Fibroblast of the aortic adventitia (primary cell): ENCODE measurements around the gene FAM187B. TPM values are rescaled to one million over a fixed set of nuclear protein-coding genes. Genes with fewer than 3 reads are reported as not detected.

ENCODE experiments used
- DNase-seq: peaks from one replicate; pipeline ENCODE4 v3.0.0-alpha.2; 2010; ENCODE audit warnings: low read depth
- H3K4me3 ChIP-seq: 2 replicates; pipeline ENCODE4 v1.5.1; 2011; ENCODE audit warnings: low read depth, mild to moderate bottlenecking, control low read depth, low read length, moderate library complexity
- total RNA-seq: library from RNA; depleted of rRNA; stranded (reverse); fragments of >200 nt; gene quantifications from 2 replicates; pipeline ENCODE4 v1.2.3, GENCODE V29; 2012; ENCODE audit warnings: low replicate concordance
- TF ChIP-seq, protein P1 (sequence below): IDR thresholded peaks from 2 replicates; pipeline ENCODE4 v1.5.1; 2011; ENCODE audit warnings: mild to moderate bottlenecking, low read length, control low read depth, inconsistent platforms; ENCODE audit not compliant: insufficient read depth

Gene FAM187B
- total RNA-seq, 1 donor: not detected

GRCh38 chr19:35208121-35208520 lies 20.4 kb downstream of the FAM187B start:
- no peak for DNase-seq
- no peak overlapping the region for H3K4me3 ChIP-seq
- TF ChIP-seq, protein P1, sequence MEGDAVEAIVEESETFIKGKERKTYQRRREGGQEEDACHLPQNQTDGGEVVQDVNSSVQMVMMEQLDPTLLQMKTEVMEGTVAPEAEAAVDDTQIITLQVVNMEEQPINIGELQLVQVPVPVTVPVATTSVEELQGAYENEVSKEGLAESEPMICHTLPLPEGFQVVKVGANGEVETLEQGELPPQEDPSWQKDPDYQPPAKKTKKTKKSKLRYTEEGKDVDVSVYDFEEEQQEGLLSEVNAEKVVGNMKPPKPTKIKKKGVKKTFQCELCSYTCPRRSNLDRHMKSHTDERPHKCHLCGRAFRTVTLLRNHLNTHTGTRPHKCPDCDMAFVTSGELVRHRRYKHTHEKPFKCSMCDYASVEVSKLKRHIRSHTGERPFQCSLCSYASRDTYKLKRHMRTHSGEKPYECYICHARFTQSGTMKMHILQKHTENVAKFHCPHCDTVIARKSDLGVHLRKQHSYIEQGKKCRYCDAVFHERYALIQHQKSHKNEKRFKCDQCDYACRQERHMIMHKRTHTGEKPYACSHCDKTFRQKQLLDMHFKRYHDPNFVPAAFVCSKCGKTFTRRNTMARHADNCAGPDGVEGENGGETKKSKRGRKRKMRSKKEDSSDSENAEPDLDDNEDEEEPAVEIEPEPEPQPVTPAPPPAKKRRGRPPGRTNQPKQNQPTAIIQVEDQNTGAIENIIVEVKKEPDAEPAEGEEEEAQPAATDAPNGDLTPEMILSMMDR: no peak

DNA sequence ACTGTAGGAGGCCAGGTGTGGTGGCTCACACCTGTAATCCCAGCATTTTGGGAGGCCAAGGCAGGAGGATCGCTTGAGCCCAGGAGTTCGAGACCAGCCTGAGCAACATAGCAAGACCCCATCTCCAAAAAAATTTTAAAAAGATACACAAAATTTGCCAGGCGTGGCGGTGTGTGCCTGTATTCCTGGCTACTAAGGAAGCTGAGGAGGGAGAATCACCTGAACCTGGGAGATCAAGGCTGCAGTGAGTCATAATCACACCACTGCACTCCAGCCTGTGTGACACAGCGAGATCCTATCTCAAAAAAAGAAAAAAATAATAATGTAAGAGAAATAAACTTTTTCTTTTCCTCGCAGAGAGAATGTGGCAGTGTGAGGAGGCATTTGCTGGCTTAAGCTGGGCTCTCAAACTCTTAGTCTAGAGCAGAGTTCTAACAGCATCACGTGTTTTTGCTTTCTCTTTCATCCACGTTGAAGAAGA lies 21.1 kb downstream of the FAM187B start:
- TF ChIP-seq, protein P1: no peak
- DNase-seq: no peak
- H3K4me3 ChIP-seq: no peak overlapping the region

DNA sequence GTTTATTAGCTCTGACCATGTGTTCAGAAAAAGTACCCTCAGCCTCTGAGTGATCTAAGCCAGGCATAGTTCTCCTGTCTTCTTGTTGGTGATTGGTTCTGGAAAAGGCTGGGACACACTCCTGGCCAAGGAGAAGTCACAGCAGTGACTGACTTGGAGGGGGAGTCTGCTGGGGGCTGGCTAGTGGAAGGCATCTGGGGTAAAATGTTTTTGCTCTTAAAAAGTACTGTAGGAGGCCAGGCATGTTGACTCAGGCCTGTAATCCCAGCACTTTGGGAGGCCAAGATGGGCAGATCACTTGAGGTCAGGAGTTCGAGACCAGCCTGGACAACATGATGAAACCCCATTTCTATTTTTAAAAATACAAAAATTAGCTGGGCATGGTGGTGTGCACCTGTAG lies 21.7 kb downstream of the FAM187B start:
- H3K4me3 ChIP-seq: no peak overlapping the region
- TF ChIP-seq, protein P1: no peak
- DNase-seq: no peak

- H3K4me3 ChIP-seq: no peak overlapping the region
- TF ChIP-seq, protein P1: no peak
- no peak for DNase-seq
Observed at GRCh38 chr19:35206379-35206778, 22.2 kb downstream of the FAM187B start.

GRCh38 chr19:35205733-35206323 lies 22.7 kb downstream of the FAM187B start:
- no peak for DNase-seq
- TF ChIP-seq, protein P1: no peak
- no peak overlapping the region for H3K4me3 ChIP-seq

DNA sequence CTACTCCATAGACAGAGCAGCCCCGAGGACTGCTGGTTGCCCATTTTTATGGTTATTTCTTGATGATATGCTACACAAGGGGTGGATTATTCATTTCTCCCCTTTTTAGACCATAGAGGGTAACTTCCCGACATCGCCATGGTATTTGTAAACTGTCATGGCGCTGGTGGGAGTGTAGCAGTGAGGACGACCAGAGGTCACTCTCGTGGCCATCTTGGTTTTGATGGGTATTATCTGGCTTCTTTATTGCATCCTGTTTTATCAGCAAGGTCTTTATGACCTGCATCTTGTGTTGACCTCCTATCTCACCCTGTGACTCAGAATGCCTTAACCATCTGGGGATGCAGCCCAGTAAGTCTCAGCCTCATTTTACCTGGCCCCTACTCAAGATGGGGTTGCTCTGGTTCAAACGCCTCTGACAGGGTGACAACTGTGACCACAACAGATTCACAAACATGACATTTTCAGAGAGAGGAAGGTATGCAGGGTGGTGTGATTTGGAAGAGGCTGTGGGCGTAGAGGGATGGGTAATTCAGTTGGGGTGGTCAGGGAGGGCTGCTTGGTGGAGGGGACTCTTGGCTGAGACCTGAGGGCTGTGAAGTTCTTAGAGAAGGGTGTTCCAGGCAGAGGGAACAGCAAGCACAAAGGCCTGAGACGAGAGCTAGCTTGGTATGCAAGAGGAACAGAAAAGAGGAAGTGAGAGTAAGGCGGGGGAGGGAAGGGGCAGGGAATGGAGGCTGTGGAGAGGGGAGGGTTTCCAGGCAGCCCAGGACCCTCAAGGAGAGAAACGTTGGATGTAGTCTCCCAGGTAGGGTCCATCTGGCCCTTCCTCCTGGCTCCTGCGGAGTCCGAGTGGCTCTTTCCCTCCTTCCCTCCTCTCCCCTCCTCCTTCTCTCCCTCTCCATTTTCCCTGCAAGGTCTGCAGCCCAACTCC lies 23.5 kb downstream of the FAM187B start:
- no peak overlapping the region for H3K4me3 ChIP-seq
- DNase-seq: no peak
- TF ChIP-seq, protein P1: no peak
